ENCODE results near the gene ITGA6. TPM values are rescaled to one million over a fixed set of nuclear protein-coding genes. Genes with fewer than 3 reads are reported as not detected.
A peak's percentile ranks its signal among the peaks of the same experiment; 100 is the strongest.

ITGA6 gene
- total RNA-seq, 1 experiment from 2014 or later: 78.3 TPM

GRCh38 chr2:172431463-172431862 is 4.1 kb downstream of the ITGA6 start:
- Histone ChIP-seq H3K23ac (ENCODE audit: insufficient read length, low read depth, low read length) (no peak overlapping the region), H2BK120ac (ENCODE audit: low read depth, low read length, poor library complexity, severe bottlenecking) (no peak overlapping the region), H4K5ac (ENCODE audit: insufficient read length, low read depth, low read length) (no peak overlapping the region), H3K79me1 (ENCODE audit: insufficient read depth, low read depth, low read length, poor library complexity, severe bottlenecking) (peaks cover 7% of the 10 kb centered on the region), H3K4ac (ENCODE audit: low read depth, low read length) (no peak overlapping the region), H3K14ac (ENCODE audit: insufficient read depth, low read length) (no peak overlapping the region), H3K27ac (ENCODE audit: insufficient read length, low read depth, low read length) (no peak overlapping the region), H2BK15ac (ENCODE audit: low read depth, low read length) (no peak overlapping the region), H3T11ph (ENCODE audit: low read length) (no peak overlapping the region), H3K9me3 (ENCODE audit: control insufficient read depth, low read depth, low read length) (no peaks in the 10 kb centered on the region), H3K79me2 (ENCODE audit: insufficient read depth, low read length) (peaks cover 33% of the 10 kb centered on the region; the same call in 1 of the 2 replicates), H2BK20ac (ENCODE audit: low read depth, low read length, poor library complexity, severe bottlenecking) (no peak overlapping the region), H4K20me1 (ENCODE audit: control insufficient read depth, insufficient read depth, insufficient read length) (no peaks in the 10 kb centered on the region), H3K9ac (ENCODE audit: extremely low read depth, insufficient read length, low read length) (no peak overlapping the region), H3K4me1 (ENCODE audit: insufficient read depth, low read length) (peaks cover 32% of the 10 kb centered on the region), H3K27me3 (ENCODE audit: insufficient read depth, low read length) (no peaks in the 10 kb centered on the region; the same call in 1 of the 2 replicates), H3K23me2 (ENCODE audit: insufficient read length, low read depth, low read length, poor library complexity, severe bottlenecking) (peaks cover 13% of the 10 kb centered on the region), H2AFZ (ENCODE audit: low read length) (no peak overlapping the region), H2BK5ac (ENCODE audit: insufficient read length, low read length) (no peak overlapping the region), H3K4me2 (ENCODE audit: insufficient read depth, insufficient read length, low read length) (no peak overlapping the region), H4K8ac (replicated peaks; ENCODE audit: insufficient read length, low read depth, low read length) (no peak overlapping the region), H2BK12ac (ENCODE audit: insufficient read length, low read depth, low read length) (no peak overlapping the region), H3K18ac (ENCODE audit: insufficient read length, low read depth, low read length) (no peak overlapping the region), H2AK5ac (ENCODE audit: insufficient read length, low read length) (no peak overlapping the region), H4K91ac (ENCODE audit: insufficient read length, low read depth, low read length) (no peak overlapping the region), H3K56ac (ENCODE audit: insufficient read length, low read depth, low read length) (no peak overlapping the region)
- DNase-seq: no peak
- WGBS (ENCODE audit: extremely low coverage, insufficient read length, low lambda C conversion rate): no CpG with 5 or more reads among the region's 4 CpGs
- H3K4me1 Mint-ChIP-seq: peaks cover 69 to 72% of the 10 kb centered on the region in 2 experiments
- peak overlapping the region in 1 of 3 experiments; percentile 38; a peak in 1 of 7 replicates for H3K27ac Mint-ChIP-seq
- H3K27me3 Mint-ChIP-seq (ENCODE audit: low read depth): no peaks in the 10 kb centered on the region
- peak overlapping the region in 1 of 2 experiments; percentile 27; a peak in 1 of 5 replicates for H3K4me3 Mint-ChIP-seq
- peaks cover 5 to 10% (median 8%) of the 10 kb centered on the region in 3 experiments; a peak in 5 of 7 replicates for H3K36me3 Mint-ChIP-seq (ENCODE audit: insufficient read depth in 1 of 3, low read depth in 3 of 3)
- TF ChIP-seq, protein P1, sequence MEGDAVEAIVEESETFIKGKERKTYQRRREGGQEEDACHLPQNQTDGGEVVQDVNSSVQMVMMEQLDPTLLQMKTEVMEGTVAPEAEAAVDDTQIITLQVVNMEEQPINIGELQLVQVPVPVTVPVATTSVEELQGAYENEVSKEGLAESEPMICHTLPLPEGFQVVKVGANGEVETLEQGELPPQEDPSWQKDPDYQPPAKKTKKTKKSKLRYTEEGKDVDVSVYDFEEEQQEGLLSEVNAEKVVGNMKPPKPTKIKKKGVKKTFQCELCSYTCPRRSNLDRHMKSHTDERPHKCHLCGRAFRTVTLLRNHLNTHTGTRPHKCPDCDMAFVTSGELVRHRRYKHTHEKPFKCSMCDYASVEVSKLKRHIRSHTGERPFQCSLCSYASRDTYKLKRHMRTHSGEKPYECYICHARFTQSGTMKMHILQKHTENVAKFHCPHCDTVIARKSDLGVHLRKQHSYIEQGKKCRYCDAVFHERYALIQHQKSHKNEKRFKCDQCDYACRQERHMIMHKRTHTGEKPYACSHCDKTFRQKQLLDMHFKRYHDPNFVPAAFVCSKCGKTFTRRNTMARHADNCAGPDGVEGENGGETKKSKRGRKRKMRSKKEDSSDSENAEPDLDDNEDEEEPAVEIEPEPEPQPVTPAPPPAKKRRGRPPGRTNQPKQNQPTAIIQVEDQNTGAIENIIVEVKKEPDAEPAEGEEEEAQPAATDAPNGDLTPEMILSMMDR (conservative IDR thresholded peaks at IDR 0.05): no peak
- H3K9me3 Mint-ChIP-seq: no peaks in the 10 kb centered on the region

Data from H9 (cell line).